H1 (cell line): Measurements from ENCODE around the gene FBXO8. TPM values are rescaled to one million over a fixed set of nuclear protein-coding genes. Genes with fewer than 3 reads are reported as not detected.

Experiments used
- CTCF ChIA-PET: fragments of 300-600 bp; sonication (Branson Sonifier 250); formaldehyde crosslinking; loops from one replicate; lab custom pipeline; 2021; ENCODE audit not compliant: partially characterized antibody; lab: Charles Lee
- POLR2A ChIA-PET: fragments of 300-600 bp; sonication (Branson Sonifier 250); formaldehyde crosslinking; loops from one replicate; lab custom pipeline; 2021; ENCODE audit warnings: inconsistent platforms; ENCODE audit not compliant: partially characterized antibody; lab: Charles Lee
- DNase-seq, 2 experiments: peaks; one replicate each; pipeline versions ENCODE4 v3.0.0 to v3.0.0-alpha.2; 2010 to 2022; ENCODE audit warnings: low spot score in 2 of 2, low read depth in 1 of 2, mixed read lengths in 1 of 2
- FAIRE-seq: peaks from 2 replicates; lab custom pipeline; 2011; peaks lifted over from hg19 to GRCh38; lab: Jason Lieb, UNC
- H2AFZ ChIP-seq: 2 replicates; pipeline ENCODE4 v1.8.1; 2012; ENCODE audit warnings: low read length, inconsistent platforms
- H2AK5ac ChIP-seq: 2 replicates; pipeline ENCODE4 v1.6.1; 2013; ENCODE audit warnings: low read depth, low read length
- H2BK120ac ChIP-seq: replicated peaks from 2 replicates; pipeline ENCODE3; 2013; ENCODE audit warnings: low read depth, low read length, inconsistent platforms
- H2BK12ac ChIP-seq: 2 replicates; pipeline ENCODE4 v1.6.1; 2013; ENCODE audit warnings: low read depth, low read length
- H2BK15ac ChIP-seq: 2 replicates; pipeline ENCODE4 v1.6.1; 2013; ENCODE audit warnings: low read length
- H2BK20ac ChIP-seq: 2 replicates; pipeline ENCODE4 v1.6.1; 2013; ENCODE audit warnings: low read length
- H2BK5ac ChIP-seq: 2 replicates; pipeline ENCODE4 v1.6.1; 2013; ENCODE audit warnings: low read depth, low read length
- H3K14ac ChIP-seq: 2 replicates; pipeline ENCODE4 v1.6.1; 2013; ENCODE audit warnings: inconsistent platforms; ENCODE audit not compliant: insufficient read length
- H3K18ac ChIP-seq: 2 replicates; pipeline ENCODE4 v1.6.1; 2013; ENCODE audit warnings: low read length; ENCODE audit errors: extremely low read depth
- H3K23ac ChIP-seq: 2 replicates; pipeline ENCODE4 v1.6.1; 2013; ENCODE audit warnings: inconsistent platforms; ENCODE audit not compliant: insufficient read length
- H3K23me2 ChIP-seq: 2 replicates; pipeline ENCODE4 v1.6.1; 2013; ENCODE audit warnings: low read depth, low read length
- H3K27ac ChIP-seq: 2 replicates; pipeline ENCODE4 v1.6.1; 2011; ENCODE audit warnings: low read depth, low read length, inconsistent platforms
- H3K27me3 ChIP-seq, 4 experiments: replicated peaks in 1 of 4; 1 replicate in 1 of 4; 2 replicates in 3 of 4; pipeline versions ENCODE4 v1.6.1 to v1.8.1; 2011 to 2013; ENCODE audit warnings: low read length in 3 of 4, mild to moderate bottlenecking in 3 of 4, inconsistent platforms in 2 of 4, mixed read lengths in 2 of 4, moderate library complexity in 1 of 4; ENCODE audit not compliant: control insufficient read depth in 3 of 4, insufficient read depth in 3 of 4; ENCODE audit errors: extremely low read depth in 1 of 4
- H3K36me3 ChIP-seq, 4 experiments: 2 replicates each; pipeline versions ENCODE4 v1.6.1 to v1.8.1; 2011 to 2013; ENCODE audit warnings: mild to moderate bottlenecking in 4 of 4, low read length in 3 of 4, moderate library complexity in 2 of 4, control low read depth in 1 of 4, inconsistent platforms in 1 of 4; ENCODE audit not compliant: insufficient read depth in 4 of 4, control insufficient read depth in 2 of 4
- H3K4ac ChIP-seq: replicated peaks from 2 replicates; pipeline ENCODE3; 2013; ENCODE audit warnings: low read length, low read depth, mixed read lengths, inconsistent platforms; ENCODE audit not compliant: insufficient read length
- H3K4me1 ChIP-seq, 4 experiments: replicated peaks in 1 of 4; 1 replicate in 1 of 4; 2 replicates in 3 of 4; pipeline versions ENCODE4 v1.6.1 to v1.8.1; 2011 to 2013; ENCODE audit warnings: low read length in 3 of 4, inconsistent platforms in 2 of 4, mixed read lengths in 1 of 4; ENCODE audit not compliant: insufficient read depth in 4 of 4, control insufficient read depth in 3 of 4
- H3K4me2 ChIP-seq, 2 experiments: 2 replicates each; pipeline versions ENCODE4 v1.6.1 to v1.8.1; 2011 to 2013; ENCODE audit warnings: low read depth in 2 of 2, low read length in 2 of 2, control low read depth in 1 of 2, inconsistent platforms in 1 of 2, mild to moderate bottlenecking in 1 of 2; ENCODE audit not compliant: insufficient read depth in 1 of 2
- H3K4me3 ChIP-seq, 4 experiments: fragments of 200-600, 300-600 bp in 1 of 4; sonication (generic), shearing (Covaris generic), sonication (Bioruptor Twin) in 1 of 4; 2 replicates each; pipeline versions ENCODE4 v1.5.1 to v1.8.1; 2011 to 2016; ENCODE audit warnings: low read length in 4 of 4, low read depth in 3 of 4, control low read depth in 2 of 4, inconsistent platforms in 2 of 4, mild to moderate bottlenecking in 2 of 4, mixed read lengths in 1 of 4, moderate library complexity in 1 of 4; ENCODE audit not compliant: insufficient read depth in 2 of 4; ENCODE audit errors: extremely low read depth in 1 of 4
- H3K56ac ChIP-seq: replicated peaks from 2 replicates; pipeline ENCODE3; 2013; ENCODE audit warnings: low read depth, mild to moderate bottlenecking, mixed read lengths, low read length, inconsistent platforms; ENCODE audit not compliant: insufficient read length
- H3K79me1 ChIP-seq: 2 replicates; pipeline ENCODE4 v1.6.1; 2013; ENCODE audit warnings: low read depth, low read length, control low read depth
- H3K79me2 ChIP-seq, 2 experiments: 2 replicates each; pipeline versions ENCODE4 v1.6.1 to v1.8.1; 2012 to 2013; ENCODE audit warnings: low read length in 2 of 2, mild to moderate bottlenecking in 2 of 2, inconsistent platforms in 1 of 2; ENCODE audit not compliant: insufficient read depth in 2 of 2, control insufficient read depth in 1 of 2
- H3K9ac ChIP-seq, 4 experiments: replicated peaks in 1 of 4; 1 replicate in 1 of 4; 2 replicates in 3 of 4; pipeline versions ENCODE4 v1.6.1 to v1.8.1; 2011 to 2013; ENCODE audit warnings: low read depth in 3 of 4, low read length in 3 of 4, control low read depth in 2 of 4, mild to moderate bottlenecking in 2 of 4, moderate library complexity in 2 of 4, inconsistent platforms in 1 of 4; ENCODE audit errors: extremely low read depth in 1 of 4
- H3K9me3 ChIP-seq, 2 experiments: 2 replicates each; pipeline versions ENCODE4 v1.6.1 to v1.8.1; 2012 to 2013; ENCODE audit warnings: mild to moderate bottlenecking in 2 of 2, moderate library complexity in 2 of 2, control low read depth in 1 of 2, inconsistent platforms in 1 of 2, low read depth in 1 of 2, low read length in 1 of 2, mixed read lengths in 1 of 2; ENCODE audit not compliant: insufficient read depth in 2 of 2
- H4K20me1 ChIP-seq, 2 experiments: replicated peaks in 1 of 2; 2 replicates each; pipeline versions ENCODE3 to v1.8.1; 2011 to 2013; ENCODE audit warnings: inconsistent platforms in 2 of 2, low read length in 2 of 2, mild to moderate bottlenecking in 1 of 2; ENCODE audit not compliant: insufficient read depth in 2 of 2, control insufficient read depth in 1 of 2
- H4K5ac ChIP-seq: 2 replicates; pipeline ENCODE4 v1.6.1; 2013; ENCODE audit warnings: low read length, low read depth, mixed read lengths, inconsistent platforms; ENCODE audit not compliant: insufficient read length
- H4K8ac ChIP-seq: 2 replicates; pipeline ENCODE4 v1.8.0; 2013; ENCODE audit warnings: mild to moderate bottlenecking, moderate library complexity, low read length, inconsistent platforms; ENCODE audit not compliant: insufficient read depth; ENCODE audit errors: extremely low read depth
- H4K91ac ChIP-seq: replicated peaks from 2 replicates; pipeline ENCODE3; 2013; ENCODE audit warnings: low read length, mixed read lengths, inconsistent platforms; ENCODE audit not compliant: insufficient read length
- CBX8 ChIP-seq: fragments of 300-800, 300-1000 bp; sonication (generic); IDR thresholded peaks from 2 replicates; pipeline ENCODE4 v1.7.1; 2016; ENCODE audit warnings: low read depth, low read length, borderline replicate concordance
- CTBP2 ChIP-seq: IDR thresholded peaks from 2 replicates; pipeline ENCODE4 v1.7.0; 2011; ENCODE audit warnings: borderline replicate concordance, mild to moderate bottlenecking, moderate library complexity, mixed read lengths, low read length; ENCODE audit not compliant: insufficient read depth, insufficient read length
- EP300 ChIP-seq, 2 experiments: IDR thresholded peaks; 1 replicate in 1 of 2; 2 replicates in 1 of 2; pipeline ENCODE4 v1.6.1; 2011 to 2012; ENCODE audit warnings: low read depth in 2 of 2, low read length in 2 of 2, mild to moderate bottlenecking in 2 of 2, borderline replicate concordance in 1 of 2, inconsistent platforms in 1 of 2, moderate library complexity in 1 of 2
- GABPA ChIP-seq: IDR thresholded peaks from 2 replicates; pipeline ENCODE4 v1.6.1; 2011; ENCODE audit warnings: mild to moderate bottlenecking, low read length, moderate library complexity, borderline replicate concordance; ENCODE audit not compliant: insufficient read depth
- HDAC2 ChIP-seq, 2 experiments: fragments of 300-600 bp in 1 of 2; sonication (generic) in 1 of 2; IDR thresholded peaks; 2 replicates each; pipeline ENCODE4 v1.6.1; 2011 to 2012; ENCODE audit warnings: low read depth in 2 of 2, low read length in 2 of 2, mild to moderate bottlenecking in 2 of 2, moderate library complexity in 2 of 2, borderline replicate concordance in 1 of 2, inconsistent platforms in 1 of 2
- HDAC6 ChIP-seq: IDR thresholded peaks from one replicate; pipeline ENCODE4 v1.7.1; 2012; ENCODE audit warnings: low read depth, mild to moderate bottlenecking, inconsistent platforms, low read length, moderate library complexity
- JUN ChIP-seq: IDR thresholded peaks from 2 replicates; pipeline ENCODE4 v1.6.1; 2011; ENCODE audit warnings: low read depth, mild to moderate bottlenecking, improper control_type of control experiment, low read length
- JUND ChIP-seq: IDR thresholded peaks from 2 replicates; pipeline ENCODE4 v1.6.1; 2011; ENCODE audit warnings: mild to moderate bottlenecking, improper control_type of control experiment, low read length
- KDM1A ChIP-seq: fragments of 200-600, 300-600 bp; sonication (generic); IDR thresholded peaks from 2 replicates; pipeline ENCODE4 v1.7.1; 2016; ENCODE audit warnings: mild to moderate bottlenecking, low read length, borderline replicate concordance
- KDM4A ChIP-seq: IDR thresholded peaks from one replicate; pipeline ENCODE4 v1.7.1; 2012; ENCODE audit warnings: low read depth, mild to moderate bottlenecking, moderate library complexity, low read length, inconsistent platforms; ENCODE audit not compliant: severe bottlenecking
- TAF1 ChIP-seq: IDR thresholded peaks from 2 replicates; pipeline ENCODE4 v1.6.1; 2011; ENCODE audit warnings: mild to moderate bottlenecking, low read depth, low read length
- YY1 ChIP-seq: IDR thresholded peaks from 2 replicates; pipeline ENCODE4 v1.6.1; 2011; ENCODE audit warnings: low read depth, mild to moderate bottlenecking, low read length
- ZNF274 ChIP-seq: IDR thresholded peaks from 2 replicates; pipeline ENCODE4 v1.7.0; 2012; ENCODE audit warnings: low read length, borderline replicate concordance; ENCODE audit errors: extremely low read depth
- WGBS, 2 experiments: shearing (Covaris generic) in 1 of 2; methylation state at CpG; one replicate each; pipeline versions ENCODE4 v1.1.6 to v1.1.7; 2013 to 2015; ENCODE audit warnings: low lambda C conversion rate in 2 of 2, mixed read lengths in 2 of 2, inconsistent platforms in 1 of 2, low coverage in 1 of 2, missing lambda C conversion rate in 1 of 2; ENCODE audit not compliant: insufficient replicate concordance in 2 of 2, insufficient coverage in 1 of 2, insufficient read length in 1 of 2; ENCODE audit errors: extremely low coverage in 1 of 2, missing lambda C conversion rate in 1 of 2; 5-methylcytosine and 5-hydroxymethylcytosine counted together
- polyA plus RNA-seq, 7 experiments: library from polyadenylated mRNA; depleted of rRNA in 3 of 7; stranded (reverse) in 5 of 7; unstranded in 2 of 7; fragments of >200 nt in 5 of 7; fragments of 200-250 nt in 2 of 7; gene quantifications; 1 replicate in 5 of 7; 2 replicates in 1 of 7; 4 replicates in 1 of 7; pipeline versions ENCODE4 v1.2.1 to v1.2.3, GENCODE V29; 2011 to 2013; ENCODE audit warnings: missing spikeins in 2 of 7, mixed read lengths in 2 of 7
- total RNA-seq: library from RNA; stranded (reverse); fragmentation: NEBNext Ultra II Directional; extraction: Animal tissue kit (Norgen Biotek cat#: 25700); gene quantifications from 2 replicates; pipeline ENCODE4 v1.2.1, GENCODE V29; 2021

Gene FBXO8
- total and polyA plus RNA-seq, 2 of the 8 experiments (the other 6 are each of a cell fraction or from before 2014, with no cell fraction given) = 5.1 to 7.5 TPM

- Histone ChIP-seq H2BK15ac (no peak overlapping the region), H3K4me1 (no peaks in the 10 kb centered on the region), H4K91ac (no peak overlapping the region), H4K5ac (no peak overlapping the region), H4K8ac (no peak overlapping the region), H3K9me3 (no peaks in the 10 kb centered on the region), H2AFZ (no peak overlapping the region), H3K9ac (no peak overlapping the region), H3K4me2 (no peak overlapping the region), H3K36me3 (no peaks in the 10 kb centered on the region), H2AK5ac (no peak overlapping the region), H3K56ac (no peak overlapping the region), H2BK20ac (no peak overlapping the region), H4K20me1 (no peaks in the 10 kb centered on the region), H3K4me3 (no peak overlapping the region), H2BK5ac (no peak overlapping the region), H3K23me2 (no peaks in the 10 kb centered on the region), H3K27me3 (no peaks in the 10 kb centered on the region), H2BK12ac (no peak overlapping the region), H3K14ac (no peak overlapping the region), H3K23ac (no peak overlapping the region), H3K4ac (no peak overlapping the region), H3K27ac (no peak overlapping the region), H3K79me2 (no peaks in the 10 kb centered on the region; a peak in 1 of 4 replicates), H3K79me1 (no peaks in the 10 kb centered on the region), H2BK120ac (no peak overlapping the region), H3K18ac (no peak overlapping the region)
- POLR2A ChIA-PET = no interaction called here
- WGBS, 2 experiments = 91% methylated on average over 3 of the region's 3 CpGs; no CpG with 5 or more reads in 1 of the 2 experiments
- FAIRE-seq (no peak), DNase-seq (no peak)
- CTCF ChIA-PET = no interaction called here
- TF ChIP-seq JUND (no peak), HDAC6 (no peak), ZNF274 (no peak), YY1 (no peak), JUN (no peak), EP300 (IDR thresholded peaks at IDR 0.05; ENCODE audit: borderline replicate concordance in 1 of 2, low read depth in 2 of 2, low read length in 2 of 2) (no peak), KDM4A (no peak), CBX8 (no peak), TAF1 (no peak), GABPA (no peak), KDM1A (no peak), HDAC2 (IDR thresholded peaks at IDR 0.05; ENCODE audit: borderline replicate concordance in 1 of 2, low read depth in 2 of 2, low read length in 2 of 2) (no peak), CTBP2 (no peak)
These were observed 9.0 kb downstream of the FBXO8 start for GRCh38 chr4:174274436-174274835.
